Measurements from ENCODE around the gene BSN.
"Not testable (repeated sequence)": the region's sequence is repeated elsewhere in the genome, so short reads cannot be mapped to it uniquely, and the experiment has no call there.

Gene BSN

GRCh38 chr3:49690856-49691255 lies 136.6 kb downstream of the BSN start:
- DNase-seq, result not testable (repeated sequence)

- not testable (repeated sequence) for DNase-seq
These were observed 137.2 kb downstream of the BSN start for GRCh38 chr3:49691481-49691880.

DNA sequence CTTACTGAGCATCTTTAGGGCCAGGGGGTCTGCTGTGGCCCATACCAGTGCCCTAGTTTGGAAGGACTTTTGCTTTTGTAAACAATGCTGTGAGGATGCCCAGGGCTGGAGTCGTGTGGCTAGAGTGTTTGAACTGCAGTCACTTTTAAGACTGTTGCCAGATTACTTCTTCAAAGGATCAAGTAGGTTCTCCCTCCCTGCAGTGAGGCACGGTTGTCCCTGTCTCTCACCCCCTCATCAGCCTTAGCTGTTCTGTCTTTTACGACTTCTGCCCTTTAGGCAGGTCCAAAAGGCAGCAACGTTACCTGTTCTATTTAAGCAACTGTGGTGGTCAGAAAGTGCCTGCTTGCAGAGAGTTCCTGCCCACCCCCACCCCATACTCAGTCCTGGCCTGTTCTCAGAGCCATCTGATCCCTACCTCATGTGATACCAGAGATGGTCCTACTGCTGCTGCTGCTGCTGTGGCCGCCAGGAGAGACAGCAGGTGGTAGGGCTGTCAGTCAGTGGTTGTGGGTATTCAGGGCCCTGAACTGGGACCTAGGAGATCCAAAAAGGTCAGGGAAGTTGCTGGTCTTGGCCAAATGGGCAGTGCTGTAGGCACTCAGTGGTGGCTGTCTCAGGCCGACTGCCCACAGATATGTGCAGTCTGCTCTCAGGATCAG lies 140.3 kb downstream of the BSN start:
- DNase-seq, result not testable (repeated sequence)

GRCh38 chr3:49695350-49696015 lies 141.2 kb downstream of the BSN start:
- DNase-seq, result not testable (repeated sequence)

GRCh38 chr3:49699281-49699979 lies 145.2 kb downstream of the BSN start:
- no peak for DNase-seq

DNA sequence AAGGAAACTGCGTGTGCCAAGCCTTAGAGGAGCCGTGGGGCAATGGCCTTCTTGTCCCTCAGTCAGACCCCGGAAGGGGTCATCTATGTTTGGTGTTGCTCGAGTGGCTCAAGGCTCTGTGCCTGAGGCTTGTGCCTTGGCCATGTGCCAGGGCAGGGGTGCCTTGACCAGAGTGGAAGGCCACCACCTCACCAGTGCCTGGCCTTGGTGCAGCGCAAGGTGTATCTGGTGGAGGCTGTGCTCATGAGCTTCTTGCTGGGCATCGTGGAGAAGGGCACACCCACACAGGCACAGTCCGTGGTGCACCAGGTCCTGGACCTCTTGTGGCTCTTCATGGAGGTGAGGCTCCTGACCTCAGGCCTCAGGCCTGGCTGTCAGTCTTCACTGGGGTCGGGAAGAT lies 145.7 kb downstream of the BSN start:
- DNase-seq, result no peak

- no peak for DNase-seq
These were observed 146.3 kb downstream of the BSN start for GRCh38 chr3:49700453-49701128.

GRCh38 chr3:49701388-49702077 lies 147.3 kb downstream of the BSN start:
- DNase-seq, result no peak

- no peak for DNase-seq
These were observed 148.4 kb downstream of the BSN start for GRCh38 chr3:49702672-49703071.

- peak in 39 of 58 donors; percentile 8 to 73 (median 33) for DNase-seq
These were observed 149.2 kb downstream of the BSN start for GRCh38 chr3:49703443-49703927.

GRCh38 chr3:49703956-49704355 lies 149.7 kb downstream of the BSN start:
- DNase-seq, result no peak

- no peak for DNase-seq
These were observed 150.4 kb downstream of the BSN start for GRCh38 chr3:49704629-49705028.

- DNase-seq, result no peak
These were observed 151.2 kb downstream of the BSN start for GRCh38 chr3:49705390-49705960.

DNA sequence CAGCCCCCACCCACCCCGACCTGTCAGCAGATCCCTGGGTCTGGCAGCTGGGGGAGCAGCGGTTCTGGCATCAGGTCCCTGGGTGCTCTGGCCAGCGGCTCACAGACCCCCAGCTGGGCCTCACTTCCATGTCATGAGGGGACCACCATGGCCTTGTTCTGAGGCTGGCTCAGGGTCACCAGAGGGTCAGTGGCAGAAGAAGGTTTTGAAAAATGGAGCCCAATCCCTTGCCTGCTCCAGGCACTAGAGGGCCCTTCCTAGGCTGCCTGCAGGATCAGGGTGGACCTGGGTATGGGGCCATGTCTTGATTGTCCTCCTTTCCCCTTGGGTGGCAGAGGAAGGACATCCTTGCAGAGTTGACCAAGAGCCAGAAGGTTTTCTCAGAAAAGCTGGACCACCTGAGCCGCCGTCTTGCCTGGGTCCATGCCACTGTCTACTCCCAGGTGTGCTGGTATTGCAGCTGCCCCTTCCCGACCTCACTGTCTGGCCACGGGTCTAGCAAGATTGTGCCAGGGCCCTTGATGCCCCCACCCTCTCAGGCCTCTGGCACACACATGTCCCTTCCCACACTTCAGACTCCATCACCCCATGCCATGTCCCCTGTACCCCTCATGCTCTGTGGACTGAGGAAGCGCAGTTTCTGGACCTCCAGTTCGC lies 152.3 kb downstream of the BSN start:
- DNase-seq, result no peak

DNA sequence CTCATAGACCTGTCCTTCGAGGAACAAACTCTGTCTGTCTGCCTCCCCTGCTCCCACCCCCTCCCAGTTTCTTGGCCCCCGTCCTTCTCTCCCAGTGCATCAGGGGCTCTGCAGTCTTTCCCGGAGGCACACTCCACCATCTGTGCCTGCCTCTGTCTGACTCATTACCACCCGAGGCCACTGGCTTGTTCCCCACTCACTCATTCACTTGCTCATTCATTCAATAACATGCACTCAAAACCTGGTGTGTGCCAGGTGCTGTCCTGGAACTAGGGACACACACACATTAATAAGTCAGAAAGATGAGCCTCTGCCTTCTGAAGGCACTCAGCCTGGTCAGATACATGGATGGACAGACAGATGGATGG lies 152.8 kb downstream of the BSN start:
- peak in 6 of 58 donors; percentile 8 to 43 (median 24) for DNase-seq

GRCh38 chr3:49709852-49710251 lies 155.6 kb downstream of the BSN start:
- DNase-seq, result no peak

DNA sequence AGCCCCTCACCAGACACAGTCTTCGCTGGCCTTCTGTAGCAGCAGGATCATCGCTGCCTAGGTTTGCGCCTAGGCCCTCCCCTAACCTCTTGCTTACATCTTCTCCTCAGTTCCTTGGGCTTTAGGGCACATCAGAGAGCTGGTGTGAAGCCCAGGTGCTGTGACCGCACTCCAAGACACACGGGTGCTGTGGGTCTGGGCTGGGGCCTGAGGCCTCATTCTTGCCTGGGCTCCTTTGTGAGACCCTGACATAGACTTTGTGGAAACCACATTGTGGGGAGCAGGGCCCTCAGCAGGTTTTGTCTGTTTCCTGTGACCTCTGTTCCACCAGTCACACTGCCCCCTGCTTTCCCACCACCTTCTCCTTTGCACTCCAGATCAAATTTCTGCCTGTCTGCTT lies 157.2 kb downstream of the BSN start:
- no peak for DNase-seq

GRCh38 chr3:49712166-49712565 lies 157.9 kb downstream of the BSN start:
- DNase-seq, result no peak

- DNase-seq, result no peak
These were observed 158.5 kb downstream of the BSN start for GRCh38 chr3:49712631-49713317.
